Liver (tissue), 9 donors: ENCODE data around the gene SORCS2. TPM values are rescaled to one million over a fixed set of nuclear protein-coding genes. Genes with fewer than 3 reads are reported as not detected.

Experiments used
- DNase-seq: peaks from one replicate; pipeline ENCODE4 v3.0.0-alpha.2; 2017; ENCODE audit warnings: low spot score
- H3K27ac ChIP-seq, 2 donors: one replicate each; pipeline ENCODE4 v1.7.0; 2013; ENCODE audit warnings: inconsistent platforms in 2 of 2, low read length in 2 of 2, control low read depth in 1 of 2, low read depth in 1 of 2, mild to moderate bottlenecking in 1 of 2
- H3K27me3 ChIP-seq, 4 donors: one replicate each; pipeline versions ENCODE4 v1.6.1 to v1.7.0; 2013; ENCODE audit warnings: low read length in 3 of 4, inconsistent platforms in 1 of 4, mild to moderate bottlenecking in 1 of 4, moderate library complexity in 1 of 4; ENCODE audit not compliant: control insufficient read depth in 4 of 4, insufficient read depth in 4 of 4
- H3K36me3 ChIP-seq, 4 donors: one replicate each; pipeline versions ENCODE4 v1.6.1 to v1.7.0; 2013; ENCODE audit warnings: low read length in 3 of 4, mild to moderate bottlenecking in 3 of 4, low read depth in 1 of 4, moderate library complexity in 1 of 4; ENCODE audit not compliant: control insufficient read depth in 4 of 4, insufficient read depth in 3 of 4
- H3K4me1 ChIP-seq, 4 donors: one replicate each; pipeline versions ENCODE4 v1.6.1 to v1.7.0; 2013; ENCODE audit warnings: low read length in 3 of 4, mild to moderate bottlenecking in 3 of 4, moderate library complexity in 1 of 4; ENCODE audit not compliant: control insufficient read depth in 4 of 4, insufficient read depth in 4 of 4
- H3K4me3 ChIP-seq, 3 donors: one replicate each; pipeline versions ENCODE4 v1.6.1 to v1.7.0; 2013; ENCODE audit warnings: low read length in 3 of 3, control low read depth in 1 of 3, low read depth in 1 of 3, mild to moderate bottlenecking in 1 of 3
- H3K9ac ChIP-seq, 2 donors: one replicate each; pipeline ENCODE4 v1.7.0; 2013; ENCODE audit warnings: low read length in 2 of 2, mild to moderate bottlenecking in 2 of 2, moderate library complexity in 2 of 2, control low read depth in 1 of 2, low read depth in 1 of 2
- H3K9me3 ChIP-seq, 4 donors: one replicate each; pipeline versions ENCODE4 v1.6.1 to v1.7.0; 2013; ENCODE audit warnings: low read length in 3 of 4; ENCODE audit not compliant: control insufficient read depth in 4 of 4
- FOXA1 ChIP-seq: IDR thresholded peaks from 2 replicates; pipeline ENCODE4 v1.6.1; 2016; ENCODE audit warnings: antibody characterized with exemption
- FOXA2 ChIP-seq: IDR thresholded peaks from 2 replicates; pipeline ENCODE4 v1.6.1; 2016; ENCODE audit warnings: antibody characterized with exemption
- GABPA ChIP-seq, 2 donors: IDR thresholded peaks in 1 of 2; conservative IDR thresholded peaks in 1 of 2; 2 replicates each; pipeline ENCODE4 v1.6.1; 2016; ENCODE audit warnings: antibody characterized with exemption in 2 of 2, mild to moderate bottlenecking in 1 of 2, moderate library complexity in 1 of 2
- HNF4A ChIP-seq, 2 donors: conservative IDR thresholded peaks; 2 replicates each; pipeline ENCODE4 v1.6.1; 2016; ENCODE audit warnings: antibody characterized with exemption in 2 of 2, mild to moderate bottlenecking in 2 of 2
- HNF4G ChIP-seq: IDR thresholded peaks from 2 replicates; pipeline ENCODE4 v1.6.1; 2016; ENCODE audit warnings: antibody characterized with exemption
- JUND ChIP-seq, 2 donors: IDR thresholded peaks; 2 replicates each; pipeline ENCODE4 v1.6.1; 2016; ENCODE audit warnings: antibody characterized with exemption in 2 of 2
- NR2F2 ChIP-seq: IDR thresholded peaks from 2 replicates; pipeline ENCODE4 v1.6.1; 2016; ENCODE audit warnings: antibody characterized with exemption
- RAD21 ChIP-seq, 2 donors: IDR thresholded peaks; 2 replicates each; pipeline ENCODE4 v1.6.1; 2016; ENCODE audit warnings: antibody characterized with exemption in 2 of 2, mild to moderate bottlenecking in 2 of 2
- SP1 ChIP-seq: IDR thresholded peaks from 2 replicates; pipeline ENCODE4 v1.6.1; 2018; ENCODE audit warnings: antibody characterized with exemption, mild to moderate bottlenecking
- YY1 ChIP-seq: IDR thresholded peaks from 2 replicates; pipeline ENCODE4 v1.6.1; 2016; ENCODE audit warnings: antibody characterized with exemption, mild to moderate bottlenecking
- WGBS: extraction: QIAGEN DNeasy Blood & Tissue Kit; methylation state at CpG from one replicate; pipeline ENCODE4 v1.1.7; 2013; 5-methylcytosine and 5-hydroxymethylcytosine counted together
- polyA plus RNA-seq, 2 donors: library from polyadenylated mRNA; stranded (reverse) in 1 of 2; unstranded in 1 of 2; fragments of 200-250 nt in 1 of 2; fragments of >200 nt in 1 of 2; fragmentation: Nextera tagmentation in 1 of 2; extraction: Ambion mirVana in 1 of 2; gene quantifications; one replicate each; pipeline versions ENCODE4 v1.2.1 to v1.2.3, GENCODE V29; 2013 to 2015
- total RNA-seq, 2 donors: library from RNA; depleted of rRNA; stranded (reverse); fragments of >200 nt; gene quantifications; one replicate each; pipeline ENCODE4 v1.2.3, GENCODE V29; 2014
- TF ChIP-seq, protein P1 (sequence below): IDR thresholded peaks from 2 replicates; pipeline ENCODE4 v1.6.1; 2016; ENCODE audit warnings: antibody characterized with exemption, mild to moderate bottlenecking
- TF ChIP-seq, protein P2 (sequence below): IDR thresholded peaks from 2 replicates; pipeline ENCODE4 v1.6.1; 2016; ENCODE audit warnings: antibody characterized with exemption
- donor health status: healthy.
- donor health status: healthy.
- donor health status: healthy.
- donor health status: healthy.
- donor health status: healthy.

SORCS2 gene
- total and polyA plus RNA-seq, 4 donors = 0.10 to 1.4 (median 0.92) TPM

GRCh38 chr4:7416745-7417432 is 224.6 kb downstream of the SORCS2 start:
- Histone ChIP-seq H3K9me3 (no peaks in the 10 kb centered on the region), H3K4me3 (no peak overlapping the region), H3K27ac (no peak overlapping the region), H3K9ac (no peak overlapping the region), H3K27me3 (no peaks in the 10 kb centered on the region), H3K36me3 (no peaks in the 10 kb centered on the region), H3K4me1 (no peaks in the 10 kb centered on the region)
- WGBS = 89% methylated on average over 14 of the region's 14 CpGs
- no peak for DNase-seq
- TF ChIP-seq GABPA (IDR thresholded peaks at IDR 0.05 in 1 of 2, conservative IDR thresholded peaks at IDR 0.05 in 1 of 2) = no peak

GRCh38 chr4:7417639-7418038 is 225.3 kb downstream of the SORCS2 start:
- DNase-seq = no peak
- no peaks in the 10 kb centered on the region for H3K9me3 ChIP-seq
- no peak overlapping the region for H3K27ac ChIP-seq
- no peak overlapping the region for H3K4me3 ChIP-seq
- no peaks in the 10 kb centered on the region for H3K4me1 ChIP-seq
- no peaks in the 10 kb centered on the region for H3K27me3 ChIP-seq
- no peaks in the 10 kb centered on the region for H3K36me3 ChIP-seq
- no peak overlapping the region for H3K9ac ChIP-seq
- TF ChIP-seq, protein P1, sequence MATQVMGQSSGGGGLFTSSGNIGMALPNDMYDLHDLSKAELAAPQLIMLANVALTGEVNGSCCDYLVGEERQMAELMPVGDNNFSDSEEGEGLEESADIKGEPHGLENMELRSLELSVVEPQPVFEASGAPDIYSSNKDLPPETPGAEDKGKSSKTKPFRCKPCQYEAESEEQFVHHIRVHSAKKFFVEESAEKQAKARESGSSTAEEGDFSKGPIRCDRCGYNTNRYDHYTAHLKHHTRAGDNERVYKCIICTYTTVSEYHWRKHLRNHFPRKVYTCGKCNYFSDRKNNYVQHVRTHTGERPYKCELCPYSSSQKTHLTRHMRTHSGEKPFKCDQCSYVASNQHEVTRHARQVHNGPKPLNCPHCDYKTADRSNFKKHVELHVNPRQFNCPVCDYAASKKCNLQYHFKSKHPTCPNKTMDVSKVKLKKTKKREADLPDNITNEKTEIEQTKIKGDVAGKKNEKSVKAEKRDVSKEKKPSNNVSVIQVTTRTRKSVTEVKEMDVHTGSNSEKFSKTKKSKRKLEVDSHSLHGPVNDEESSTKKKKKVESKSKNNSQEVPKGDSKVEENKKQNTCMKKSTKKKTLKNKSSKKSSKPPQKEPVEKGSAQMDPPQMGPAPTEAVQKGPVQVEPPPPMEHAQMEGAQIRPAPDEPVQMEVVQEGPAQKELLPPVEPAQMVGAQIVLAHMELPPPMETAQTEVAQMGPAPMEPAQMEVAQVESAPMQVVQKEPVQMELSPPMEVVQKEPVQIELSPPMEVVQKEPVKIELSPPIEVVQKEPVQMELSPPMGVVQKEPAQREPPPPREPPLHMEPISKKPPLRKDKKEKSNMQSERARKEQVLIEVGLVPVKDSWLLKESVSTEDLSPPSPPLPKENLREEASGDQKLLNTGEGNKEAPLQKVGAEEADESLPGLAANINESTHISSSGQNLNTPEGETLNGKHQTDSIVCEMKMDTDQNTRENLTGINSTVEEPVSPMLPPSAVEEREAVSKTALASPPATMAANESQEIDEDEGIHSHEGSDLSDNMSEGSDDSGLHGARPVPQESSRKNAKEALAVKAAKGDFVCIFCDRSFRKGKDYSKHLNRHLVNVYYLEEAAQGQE = no peak
- TF ChIP-seq NR2F2 (no peak), FOXA1 (no peak), YY1 (no peak), JUND (IDR thresholded peaks at IDR 0.05) (no peak), RAD21 (IDR thresholded peaks at IDR 0.05) (no peak), FOXA2 (no peak), HNF4G (no peak), HNF4A (conservative IDR thresholded peaks at IDR 0.05) (no peak), GABPA (IDR thresholded peaks at IDR 0.05 in 1 of 2, conservative IDR thresholded peaks at IDR 0.05 in 1 of 2) (no peak), SP1 (no peak)
- TF ChIP-seq, protein P2, sequence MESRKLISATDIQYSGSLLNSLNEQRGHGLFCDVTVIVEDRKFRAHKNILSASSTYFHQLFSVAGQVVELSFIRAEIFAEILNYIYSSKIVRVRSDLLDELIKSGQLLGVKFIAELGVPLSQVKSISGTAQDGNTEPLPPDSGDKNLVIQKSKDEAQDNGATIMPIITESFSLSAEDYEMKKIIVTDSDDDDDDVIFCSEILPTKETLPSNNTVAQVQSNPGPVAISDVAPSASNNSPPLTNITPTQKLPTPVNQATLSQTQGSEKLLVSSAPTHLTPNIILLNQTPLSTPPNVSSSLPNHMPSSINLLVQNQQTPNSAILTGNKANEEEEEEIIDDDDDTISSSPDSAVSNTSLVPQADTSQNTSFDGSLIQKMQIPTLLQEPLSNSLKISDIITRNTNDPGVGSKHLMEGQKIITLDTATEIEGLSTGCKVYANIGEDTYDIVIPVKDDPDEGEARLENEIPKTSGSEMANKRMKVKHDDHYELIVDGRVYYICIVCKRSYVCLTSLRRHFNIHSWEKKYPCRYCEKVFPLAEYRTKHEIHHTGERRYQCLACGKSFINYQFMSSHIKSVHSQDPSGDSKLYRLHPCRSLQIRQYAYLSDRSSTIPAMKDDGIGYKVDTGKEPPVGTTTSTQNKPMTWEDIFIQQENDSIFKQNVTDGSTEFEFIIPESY = no peak
- 90% methylated on average over 9 of the region's 9 CpGs for WGBS
